HG02943 (cell line): ENCODE measurements around the gene SLC27A1.
A peak's percentile ranks its signal among the peaks of the same experiment; 100 is the strongest.
"Not testable (repeated sequence)": the region's sequence is repeated elsewhere in the genome, so short reads cannot be mapped to it uniquely, and the experiment has no call there.

Source experiments
- ATAC-seq: cut with Tn5 transposase; IDR thresholded peaks from one replicate; pipeline ENCODE4 v1.9.1; 2021; ENCODE audit warnings: mild to moderate bottlenecking, low read depth, moderate library complexity; ENCODE audit not compliant: unreplicated experiment

Gene SLC27A1

DNA sequence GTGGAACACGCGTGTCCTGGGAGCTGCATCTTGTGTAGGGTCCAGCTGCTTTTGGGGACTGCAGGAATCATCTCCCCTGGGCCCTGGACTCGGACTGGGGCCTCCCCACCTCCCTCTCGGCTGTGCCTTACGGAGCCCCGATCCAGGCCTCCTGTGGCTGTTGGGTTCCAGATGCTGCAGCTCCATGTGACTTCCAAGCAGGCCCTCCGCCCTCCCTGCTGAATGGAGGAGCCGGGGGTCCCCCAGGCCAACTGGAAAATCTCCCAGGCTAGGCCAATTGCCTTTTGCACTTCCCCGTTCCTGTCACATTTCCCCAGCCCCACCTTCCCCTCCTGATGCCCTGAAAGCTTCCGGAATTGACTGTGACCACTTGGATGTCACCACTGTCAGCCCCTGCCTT lies 34.9 kb downstream of the SLC27A1 start:
- ATAC-seq = no peak

DNA sequence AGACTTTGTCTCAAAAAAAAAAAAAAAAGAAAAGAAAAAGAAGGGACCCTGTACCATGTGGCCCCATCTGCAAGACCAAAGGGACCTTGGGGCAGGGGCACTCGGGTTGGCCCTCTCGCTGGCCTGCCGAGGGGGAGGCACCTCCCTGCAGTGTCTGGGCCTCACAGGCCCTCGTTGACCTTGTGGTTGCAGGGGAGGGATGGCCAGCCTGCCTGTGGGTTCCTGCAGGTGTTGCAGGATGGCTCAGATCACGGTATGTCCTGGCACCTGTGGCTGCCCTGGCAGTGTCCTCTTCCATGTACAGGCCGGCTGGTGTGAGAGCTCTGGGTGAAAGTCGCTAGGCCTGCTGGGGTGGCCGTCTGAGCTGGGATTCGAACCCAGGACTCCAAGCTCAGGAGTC lies 36.4 kb downstream of the SLC27A1 start:
- ATAC-seq = no peak

DNA sequence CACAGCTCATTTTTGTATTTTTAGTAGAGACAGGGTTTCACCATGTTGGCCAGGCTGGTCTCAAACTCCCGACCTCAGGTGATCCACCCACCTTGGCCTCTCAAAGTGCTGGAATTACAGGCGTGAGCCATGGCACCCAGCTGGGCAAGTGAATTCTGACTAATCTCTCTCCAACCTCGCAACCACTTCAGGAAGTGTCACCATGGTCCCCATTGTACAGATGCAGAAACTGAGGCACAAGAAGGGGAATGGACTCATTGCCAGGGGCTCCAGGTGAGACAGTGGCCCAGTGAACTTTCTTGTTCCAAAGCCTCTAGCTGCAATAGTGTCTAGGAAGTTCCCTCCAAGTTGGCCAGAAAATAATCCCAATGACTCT lies 38.2 kb downstream of the SLC27A1 start:
- not testable (repeated sequence) for ATAC-seq

DNA sequence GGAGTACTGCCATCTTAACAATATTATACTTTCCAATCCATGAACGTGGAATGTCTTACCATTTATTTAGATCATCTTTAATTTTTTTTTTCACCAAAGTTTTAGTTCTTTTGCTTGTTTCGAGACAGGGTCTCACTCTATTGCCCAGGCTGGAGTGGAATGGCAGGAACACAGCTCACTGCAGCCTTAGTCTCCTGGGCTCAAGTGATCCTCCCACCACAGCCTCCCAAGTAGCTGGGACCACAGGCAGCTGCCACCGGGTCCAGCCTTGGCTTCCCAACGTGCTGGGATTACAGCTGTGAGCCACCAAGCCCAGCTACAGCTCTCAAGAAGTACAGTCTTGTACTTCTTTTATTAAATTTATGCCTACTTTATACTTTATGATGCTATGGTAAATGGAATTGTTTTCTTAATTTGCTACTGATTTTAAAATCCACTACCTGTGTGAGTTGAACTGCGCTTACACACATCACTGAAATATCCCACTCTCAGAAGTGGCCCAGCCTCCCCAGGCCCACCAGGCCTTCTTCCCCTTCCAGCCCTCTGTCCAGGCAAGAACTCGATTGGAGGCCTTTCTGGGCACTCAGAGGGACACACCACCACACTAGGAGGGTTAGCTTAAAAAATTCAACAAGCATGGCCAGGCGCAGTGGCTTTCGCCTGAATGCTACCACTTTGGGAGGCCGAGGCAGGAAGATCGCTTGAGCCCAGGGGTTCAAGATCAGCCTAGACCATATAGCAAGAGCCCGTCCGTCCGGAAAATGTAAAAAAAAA lies 40.1 kb downstream of the SLC27A1 start:
- no peak for ATAC-seq

DNA sequence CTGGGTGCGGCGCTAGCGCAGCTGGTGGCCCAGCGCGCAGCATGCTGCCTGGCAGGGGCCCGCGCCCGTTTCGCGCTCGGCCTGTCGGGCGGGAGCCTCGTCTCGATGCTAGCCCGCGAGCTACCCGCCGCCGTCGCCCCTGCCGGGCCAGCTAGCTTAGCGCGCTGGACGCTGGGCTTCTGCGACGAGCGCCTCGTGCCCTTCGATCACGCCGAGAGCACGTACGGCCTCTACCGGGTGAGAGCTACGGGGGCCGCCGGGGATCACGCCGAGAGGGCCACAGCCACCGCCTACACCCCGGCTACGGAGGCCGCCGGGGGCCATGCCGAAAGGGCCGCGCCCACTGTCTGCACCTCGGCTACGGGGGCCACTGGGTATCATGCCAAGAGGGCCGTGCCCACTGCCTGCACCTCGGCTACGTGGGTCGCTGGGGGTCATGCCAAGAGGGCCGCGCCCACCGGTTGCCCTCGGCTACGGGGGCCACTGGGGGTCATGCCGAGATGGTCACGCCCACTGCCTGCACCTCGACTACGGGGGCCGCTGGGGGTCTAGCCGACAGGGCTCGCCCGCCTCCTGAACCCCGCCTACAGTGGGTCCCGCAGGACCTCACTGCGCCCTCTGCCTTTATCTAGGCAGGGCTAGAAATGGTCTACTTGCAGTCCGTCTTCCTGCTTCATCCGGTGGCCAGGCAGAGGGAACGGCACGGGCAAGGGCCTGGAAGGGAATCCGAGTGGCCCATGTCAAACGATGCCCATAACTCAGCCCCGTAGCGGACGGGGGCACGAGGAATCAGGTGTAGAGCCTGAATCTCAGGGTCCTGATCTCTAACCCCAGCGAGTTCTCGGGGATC lies 41.6 kb downstream of the SLC27A1 start:
- ATAC-seq = peak; percentile 50

DNA sequence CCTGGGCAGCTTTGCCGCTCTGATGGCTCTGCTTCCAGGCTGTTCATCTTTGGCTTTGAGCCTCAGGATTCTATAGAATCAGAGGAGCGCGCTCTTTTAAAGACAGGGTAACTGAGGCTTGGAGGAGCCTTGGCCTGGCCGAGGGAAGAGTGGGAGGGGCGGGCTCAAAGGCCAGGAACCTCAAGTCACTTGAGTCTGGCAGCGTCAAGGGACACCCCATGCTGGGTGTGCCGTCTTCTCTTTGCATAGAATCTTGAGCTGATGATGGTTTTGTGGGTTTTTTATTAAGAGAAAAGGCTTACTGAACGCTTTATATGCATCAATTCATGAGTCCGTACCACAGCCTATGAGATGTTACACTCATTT lies 42.2 kb downstream of the SLC27A1 start:
- ATAC-seq = peak; percentile 2

DNA sequence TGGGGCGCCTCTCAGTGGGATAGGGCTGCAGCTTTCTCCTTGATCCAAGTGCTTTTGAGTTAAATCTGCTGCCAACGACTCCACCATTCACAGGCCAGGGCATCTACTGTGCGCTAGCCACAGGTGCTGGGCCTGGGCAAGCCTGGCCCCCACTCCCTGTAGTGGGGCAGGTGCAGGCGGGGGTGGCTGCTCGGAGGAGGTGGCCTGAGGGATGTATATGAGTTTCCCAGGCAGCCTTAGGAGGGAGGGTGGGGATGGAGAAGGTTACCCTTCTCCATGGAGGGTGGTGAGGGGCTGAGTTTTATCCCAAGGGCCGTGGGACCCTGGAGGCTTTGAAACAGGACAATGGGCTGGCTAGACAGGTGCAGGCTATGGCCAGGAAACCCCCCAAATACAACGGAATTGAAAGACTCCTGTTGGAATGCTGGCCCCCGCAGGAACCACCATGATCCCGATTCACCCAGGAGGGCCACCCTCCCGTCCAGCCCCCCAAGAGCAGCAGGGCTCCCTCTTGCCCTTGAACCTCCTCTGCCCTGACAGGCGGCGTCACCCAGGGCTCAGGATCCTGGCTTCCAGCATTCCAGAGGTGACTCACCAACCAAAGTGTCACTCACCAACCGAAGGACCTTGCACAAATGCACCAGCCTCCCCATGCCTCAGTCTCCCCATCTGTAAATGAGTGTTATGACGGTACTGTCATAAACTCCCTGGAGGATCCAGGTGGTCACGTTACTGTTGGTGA lies 45.3 kb downstream of the SLC27A1 start:
- no peak for ATAC-seq

DNA sequence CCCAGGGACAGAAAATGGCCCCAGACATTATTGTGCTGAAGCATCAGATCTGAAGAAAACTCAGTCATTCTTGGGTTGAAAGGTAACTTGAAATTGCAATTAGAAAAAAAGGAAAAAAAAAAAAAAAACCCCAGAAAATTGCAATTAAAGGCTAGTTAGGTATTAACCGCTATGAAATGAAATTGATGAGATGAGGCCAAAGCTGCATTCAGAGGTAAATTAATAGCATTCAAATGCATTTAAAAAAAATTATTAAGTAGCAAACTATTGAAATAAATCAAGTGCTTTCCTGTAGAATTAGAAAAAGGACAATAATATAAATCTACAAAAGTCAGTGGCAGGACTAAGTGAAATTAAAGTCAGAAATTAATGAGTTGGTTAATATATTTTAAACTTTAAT lies 47.6 kb downstream of the SLC27A1 start:
- no peak for ATAC-seq

DNA sequence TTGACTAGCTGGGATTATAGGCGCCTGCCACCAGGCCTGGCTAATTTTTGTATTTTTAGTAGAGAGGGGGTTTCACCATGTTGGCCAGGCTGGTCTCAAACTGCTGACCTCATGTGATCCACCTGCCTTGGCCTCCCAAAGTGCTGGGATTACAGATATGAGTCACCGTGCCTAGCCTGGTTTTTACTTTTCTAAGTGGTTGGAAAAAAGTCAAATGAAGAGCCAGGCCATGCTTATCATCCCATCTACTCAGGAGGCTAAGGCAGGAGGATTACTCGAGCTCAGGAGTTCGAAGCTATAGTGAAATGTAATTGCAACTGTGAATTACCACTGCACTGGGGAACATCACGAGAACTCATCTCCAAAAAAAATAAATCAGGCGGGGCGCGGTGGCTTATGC lies 48.3 kb downstream of the SLC27A1 start:
- not testable (repeated sequence) for ATAC-seq

DNA sequence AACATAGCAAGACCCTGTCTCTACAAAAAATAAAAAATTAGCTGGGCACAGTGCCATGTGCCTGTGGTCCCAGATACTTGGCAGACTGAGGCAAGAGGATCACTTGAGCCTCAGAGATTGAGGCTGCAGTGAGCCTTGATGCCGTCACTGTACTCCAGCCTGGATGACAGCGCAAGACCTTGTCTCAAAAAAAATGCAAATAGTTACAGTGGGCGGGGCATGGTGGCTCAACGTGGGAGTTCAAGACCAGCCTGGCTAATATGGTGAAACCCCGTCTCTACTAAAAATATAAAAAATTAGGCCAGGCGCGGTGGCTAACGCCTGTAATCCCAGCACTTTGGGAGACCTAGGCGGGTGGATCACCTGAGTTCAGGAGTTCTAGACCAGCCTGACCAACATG lies 49.6 kb downstream of the SLC27A1 start:
- no peak for ATAC-seq

DNA sequence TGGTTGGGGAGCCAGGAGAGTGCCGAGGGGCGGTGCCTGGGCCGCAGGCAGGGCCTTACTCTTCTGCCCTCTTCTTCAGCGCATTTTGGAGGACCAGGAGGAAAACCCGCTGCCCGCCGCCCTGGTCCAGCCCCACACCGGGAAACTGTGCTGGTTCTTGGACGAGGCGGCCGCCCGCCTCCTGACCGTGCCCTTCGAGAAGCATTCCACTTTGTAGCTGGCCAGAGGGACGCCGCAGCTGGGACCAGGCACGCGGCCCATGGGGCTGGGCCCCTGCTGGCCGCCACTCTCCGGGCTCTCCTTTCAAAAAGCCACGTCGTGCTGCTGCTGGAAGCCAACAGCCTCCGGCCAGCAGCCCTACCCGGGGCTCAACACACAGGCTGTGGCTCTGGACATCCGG lies 50.5 kb downstream of the SLC27A1 start:
- ATAC-seq = no peak

DNA sequence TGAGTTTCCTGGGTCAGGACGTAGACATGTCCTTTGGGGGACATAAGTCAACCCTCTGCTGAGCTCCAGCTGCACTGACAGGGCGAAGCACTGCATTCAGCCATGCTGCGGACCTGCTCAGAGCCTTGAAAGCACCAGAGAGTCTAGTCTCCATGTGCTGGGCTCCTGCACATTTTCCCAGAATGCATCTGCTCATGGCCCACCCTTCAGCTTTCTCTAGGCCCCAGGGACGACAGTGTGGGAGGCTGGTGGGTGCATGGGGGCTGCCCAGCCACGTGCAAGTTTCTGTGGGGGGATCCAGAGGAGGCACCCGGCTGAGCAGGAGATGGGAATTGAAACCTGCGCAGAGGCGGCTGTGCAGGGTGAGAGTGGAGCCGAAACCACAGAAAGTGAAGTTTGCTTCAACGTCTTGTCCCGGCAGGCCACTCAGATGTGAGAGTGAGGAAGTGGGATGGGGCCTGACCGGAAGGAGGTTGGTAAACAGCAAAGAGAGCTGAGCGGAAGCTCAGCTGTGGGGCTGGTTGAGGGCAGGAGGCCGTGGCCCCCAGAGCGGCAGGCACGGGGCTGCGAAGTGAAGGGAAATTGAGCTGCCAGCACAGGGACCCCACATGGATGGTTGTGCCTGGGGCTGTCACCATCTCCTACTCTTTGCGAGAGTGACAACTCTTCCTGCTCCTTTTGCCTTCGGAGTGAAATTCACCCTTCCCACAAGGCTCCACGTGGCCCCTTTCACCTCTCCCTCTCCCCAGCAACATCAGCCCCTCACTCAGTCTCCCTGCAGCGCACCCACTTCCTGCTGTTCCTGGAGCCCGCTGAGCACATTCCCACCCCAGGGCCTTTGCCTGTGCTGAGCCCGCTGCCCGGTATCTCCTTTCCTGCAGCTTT lies 52.9 kb downstream of the SLC27A1 start:
- ATAC-seq = peak; percentile 87

DNA sequence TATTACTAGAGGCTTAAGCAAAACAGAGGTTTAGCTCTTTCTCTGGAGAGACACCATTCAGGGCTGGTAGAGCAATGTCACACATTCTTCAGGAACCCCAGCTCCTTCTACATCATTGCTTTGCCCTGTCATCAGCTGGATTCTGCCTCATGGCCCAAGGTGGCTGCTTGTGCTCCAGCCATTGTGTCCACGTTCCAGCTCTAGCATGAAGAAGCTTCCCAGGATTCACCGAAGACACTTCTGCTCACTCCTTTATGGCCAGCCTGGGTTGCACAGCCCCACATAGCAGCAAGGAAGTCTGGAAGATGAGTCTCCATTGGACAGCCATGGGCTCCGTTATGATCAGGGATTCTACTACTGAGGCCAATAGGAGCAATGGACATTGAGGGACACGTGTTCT lies 54.3 kb downstream of the SLC27A1 start:
- no peak for ATAC-seq

DNA sequence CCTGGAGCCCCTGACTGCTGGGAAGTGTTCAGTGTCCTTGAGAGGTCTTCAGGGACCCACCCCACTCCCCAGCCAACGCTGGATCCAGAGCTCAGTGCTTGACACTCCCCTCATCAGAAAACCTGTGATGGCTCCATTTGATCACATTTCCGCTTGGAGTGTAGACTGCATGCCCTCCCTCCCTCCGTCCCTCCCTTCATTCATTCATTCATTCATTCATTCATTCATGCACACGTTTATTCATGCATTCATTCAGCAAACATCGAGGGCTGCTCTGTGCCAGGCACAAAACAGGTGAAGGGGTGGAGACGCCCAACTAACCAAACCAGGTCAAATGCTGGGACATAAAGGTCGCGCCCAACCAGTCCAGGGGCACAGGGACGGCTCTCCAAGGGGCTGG lies 54.8 kb downstream of the SLC27A1 start:
- no peak for ATAC-seq

DNA sequence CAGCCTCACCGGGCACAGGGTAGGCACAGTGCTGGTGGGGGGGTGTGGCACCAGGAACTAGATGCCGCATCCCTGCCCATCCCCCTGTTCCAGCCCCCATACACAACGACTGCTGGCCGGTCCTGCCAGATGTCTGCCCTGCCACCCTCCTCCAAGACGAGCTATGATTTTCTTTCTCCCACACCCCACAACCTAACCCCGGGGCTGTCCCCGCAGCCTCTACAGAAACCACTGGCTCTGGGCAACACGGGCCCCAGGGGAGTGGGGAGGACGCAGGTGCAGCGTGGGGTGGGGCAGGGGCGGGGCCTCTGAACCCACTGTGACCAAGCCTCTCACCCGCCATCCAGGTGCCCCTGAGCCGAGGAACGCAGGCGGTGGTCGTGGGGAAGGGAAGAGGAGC lies 56.6 kb downstream of the SLC27A1 start:
- no peak for ATAC-seq

DNA sequence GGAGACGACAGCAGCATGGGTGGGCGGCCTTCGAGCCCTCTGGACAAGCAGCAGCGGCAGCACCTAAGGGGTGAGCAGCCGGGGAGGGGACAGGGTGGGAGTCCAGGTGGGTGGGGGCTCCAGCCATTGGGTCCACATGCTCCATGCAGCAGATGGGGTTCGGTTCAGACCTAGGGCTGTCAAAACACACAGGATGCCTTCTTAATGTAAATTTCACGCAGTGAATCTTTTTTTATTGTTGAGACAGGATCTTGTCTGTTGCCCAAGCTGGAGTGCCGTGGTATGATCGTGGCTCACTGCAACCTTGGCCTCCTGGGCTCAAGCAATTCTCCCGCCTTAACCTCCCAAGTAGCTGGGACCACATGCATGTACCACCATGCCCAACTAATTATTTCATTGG lies 57.0 kb downstream of the SLC27A1 start:
- no peak for ATAC-seq

DNA sequence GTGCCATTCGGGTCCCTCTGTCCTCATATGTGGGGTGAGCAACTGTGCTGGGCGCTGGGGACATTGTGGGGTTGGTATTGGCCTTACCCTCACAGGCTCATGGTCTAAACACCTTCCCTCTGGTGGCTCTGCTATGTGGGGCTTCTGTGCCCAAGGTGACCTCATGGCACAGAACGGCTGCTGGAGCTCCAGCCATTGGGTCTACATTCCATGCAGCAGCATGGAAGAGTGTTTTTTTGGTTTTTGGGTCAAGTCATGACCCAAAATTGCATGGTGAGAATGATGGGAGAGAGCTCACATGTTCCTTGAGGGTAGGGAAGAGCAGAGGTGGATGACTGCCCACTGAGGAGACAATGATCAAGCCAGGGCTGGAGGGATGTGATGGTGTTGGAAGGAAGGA lies 58.3 kb downstream of the SLC27A1 start:
- ATAC-seq = no peak

DNA sequence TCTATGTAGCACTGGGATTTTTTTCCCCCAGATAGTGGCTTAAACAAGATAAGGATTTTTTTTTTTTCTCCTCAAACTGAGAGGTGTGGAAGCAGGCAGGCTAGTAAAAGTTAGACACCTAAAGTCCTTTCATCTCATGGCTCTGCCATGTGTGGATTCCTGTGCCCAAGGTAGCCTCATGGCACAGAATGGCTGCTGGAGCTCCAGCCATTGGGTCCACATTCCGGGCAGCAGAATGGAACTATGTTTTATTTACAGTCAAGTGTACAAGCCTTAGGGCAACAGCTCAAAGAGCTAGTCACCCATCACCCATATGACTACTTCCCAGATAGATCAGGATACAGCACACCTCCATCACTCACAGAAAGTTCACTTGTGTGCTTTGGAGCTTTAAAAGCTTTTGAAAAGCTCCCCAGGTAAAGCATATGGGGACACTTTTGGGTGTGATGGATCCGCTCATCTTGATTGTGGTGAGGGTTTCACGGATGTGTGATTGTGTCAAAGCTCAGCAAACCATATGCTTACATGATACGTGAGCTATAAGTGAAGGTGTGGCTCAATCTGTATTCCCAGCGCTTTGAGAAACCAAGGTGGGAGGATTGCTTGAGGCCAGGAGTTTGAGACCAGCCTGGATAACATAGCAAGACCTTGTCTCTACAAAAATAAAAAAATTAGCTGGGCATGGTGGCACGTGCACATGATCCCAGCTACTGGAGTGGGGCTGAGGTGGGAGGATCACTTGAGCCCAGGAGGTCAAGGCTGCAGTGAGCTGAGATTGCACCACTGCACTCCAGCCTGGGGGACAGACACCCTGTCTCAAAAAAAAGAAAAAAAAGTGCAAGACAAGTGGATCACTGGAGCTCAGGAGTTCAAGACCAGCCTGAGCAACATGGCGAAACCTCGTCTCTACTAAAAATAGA lies 59.2 kb downstream of the SLC27A1 start:
- no peak for ATAC-seq

DNA sequence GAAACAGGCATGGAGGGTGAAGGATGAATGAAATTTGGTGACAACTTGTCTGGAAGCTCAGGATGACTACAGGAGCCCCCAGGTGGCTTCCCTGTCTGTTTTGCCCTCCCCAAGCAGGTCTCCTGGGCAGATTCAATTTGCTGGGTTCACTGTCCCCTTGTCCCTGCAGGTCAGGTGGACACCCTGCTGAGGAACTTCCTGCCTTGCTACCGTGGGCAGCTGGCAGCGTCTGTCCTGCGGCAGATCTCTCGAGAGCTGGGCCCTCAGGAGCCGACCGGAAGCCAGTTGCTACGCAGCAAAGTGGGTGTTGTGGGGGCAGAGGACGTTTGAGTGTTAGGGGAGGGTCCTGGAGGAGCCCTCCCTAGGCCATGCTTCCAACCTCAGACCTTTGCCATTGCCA lies 60.3 kb downstream of the SLC27A1 start:
- no peak for ATAC-seq
